Fibroblast of skin of abdomen (primary cell): ENCODE measurements around the gene TRIM5. TPM values are rescaled to one million over a fixed set of nuclear protein-coding genes. Genes with fewer than 3 reads are reported as not detected.
"Not testable (repeated sequence)": the region's sequence is repeated elsewhere in the genome, so short reads cannot be mapped to it uniquely, and the experiment has no call there.

Experiments used
- DNase-seq: peaks from one replicate; pipeline ENCODE4 v3.0.0-alpha.2; 2013
- polyA plus RNA-seq, 2 experiments: library from polyadenylated mRNA; unstranded; fragments of 120-200 nt; gene quantifications; one replicate each; pipeline ENCODE4 v1.2.1, GENCODE V29; 2013; ENCODE audit not compliant: insufficient read length in 2 of 2

The TRIM5 gene, protein sequence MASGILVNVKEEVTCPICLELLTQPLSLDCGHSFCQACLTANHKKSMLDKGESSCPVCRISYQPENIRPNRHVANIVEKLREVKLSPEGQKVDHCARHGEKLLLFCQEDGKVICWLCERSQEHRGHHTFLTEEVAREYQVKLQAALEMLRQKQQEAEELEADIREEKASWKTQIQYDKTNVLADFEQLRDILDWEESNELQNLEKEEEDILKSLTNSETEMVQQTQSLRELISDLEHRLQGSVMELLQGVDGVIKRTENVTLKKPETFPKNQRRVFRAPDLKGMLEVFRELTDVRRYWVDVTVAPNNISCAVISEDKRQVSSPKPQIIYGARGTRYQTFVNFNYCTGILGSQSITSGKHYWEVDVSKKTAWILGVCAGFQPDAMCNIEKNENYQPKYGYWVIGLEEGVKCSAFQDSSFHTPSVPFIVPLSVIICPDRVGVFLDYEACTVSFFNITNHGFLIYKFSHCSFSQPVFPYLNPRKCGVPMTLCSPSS
- 24.7 TPM for polyA plus RNA-seq (2013, experiment 1 of 2; ENCODE audit: insufficient read length)
- polyA plus RNA-seq (2013, experiment 2 of 2; ENCODE audit: insufficient read length): 26.1 TPM

- peak; percentile 97 for DNase-seq
Measured at GRCh38 chr11:5684646-5685362, at the start of gene TRIM5. Gene TRIM5, minus strand, starts transcription at chr11:5685074. Its CDS starts 4,897 bp downstream, at chr11:5680177.

DNA sequence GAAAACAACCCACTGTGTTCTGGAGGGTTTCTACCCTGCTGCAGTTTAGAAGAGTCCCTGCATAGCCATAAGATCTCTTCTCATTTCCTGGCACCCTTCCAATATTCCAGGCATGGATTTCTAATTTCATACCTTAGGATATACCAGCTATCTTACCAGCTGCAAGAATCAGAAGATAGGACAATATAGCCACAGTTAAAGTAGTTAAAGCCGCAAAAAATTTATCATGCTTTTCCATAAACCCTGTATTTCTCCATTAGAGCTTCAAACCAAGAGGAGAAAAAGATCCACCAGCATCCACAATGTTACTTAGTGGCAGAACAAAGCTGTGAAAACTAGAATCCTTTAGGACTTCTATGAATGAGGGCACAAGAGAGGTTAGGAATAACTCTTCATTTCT is 42.8 kb upstream of the TRIM5 start:
- no peak for DNase-seq

DNA sequence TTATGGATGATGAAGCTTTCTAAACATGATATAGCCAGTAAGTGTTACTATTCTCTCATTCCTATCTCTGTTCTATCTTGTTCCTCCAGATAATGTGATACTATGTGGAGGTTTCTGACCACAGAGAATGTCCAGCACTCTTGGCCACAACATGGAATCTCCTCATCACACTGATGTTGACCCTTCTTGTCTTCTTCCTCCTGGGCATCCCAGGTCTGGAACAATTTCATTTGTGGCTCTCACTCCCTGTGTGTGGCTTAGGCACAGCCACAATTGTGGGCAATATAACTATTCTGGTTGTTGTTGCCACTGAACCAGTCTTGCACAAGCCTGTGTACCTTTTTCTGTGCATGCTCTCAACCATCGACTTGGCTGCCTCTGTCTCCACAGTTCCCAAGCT is 41.5 kb upstream of the TRIM5 start:
- no peak for DNase-seq

DNA sequence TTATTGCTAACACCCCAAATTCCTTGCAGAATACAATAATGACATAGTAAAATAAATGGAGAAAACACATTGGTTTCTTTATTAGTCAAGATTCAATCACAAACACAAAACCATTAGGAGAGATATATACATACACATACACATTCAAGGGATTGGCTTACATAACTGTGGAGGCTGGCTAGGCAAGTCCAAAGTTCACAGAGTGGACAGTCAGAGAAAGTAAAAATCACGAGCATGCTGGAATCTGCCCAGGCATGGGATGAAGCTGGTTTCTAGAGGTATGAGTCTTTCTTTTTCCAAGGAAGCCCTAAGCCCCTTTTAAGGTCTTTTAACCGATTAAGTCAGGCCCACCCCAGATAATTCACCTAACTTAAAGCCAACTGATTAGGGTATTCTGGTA is 37.7 kb upstream of the TRIM5 start:
- DNase-seq: no peak

DNA sequence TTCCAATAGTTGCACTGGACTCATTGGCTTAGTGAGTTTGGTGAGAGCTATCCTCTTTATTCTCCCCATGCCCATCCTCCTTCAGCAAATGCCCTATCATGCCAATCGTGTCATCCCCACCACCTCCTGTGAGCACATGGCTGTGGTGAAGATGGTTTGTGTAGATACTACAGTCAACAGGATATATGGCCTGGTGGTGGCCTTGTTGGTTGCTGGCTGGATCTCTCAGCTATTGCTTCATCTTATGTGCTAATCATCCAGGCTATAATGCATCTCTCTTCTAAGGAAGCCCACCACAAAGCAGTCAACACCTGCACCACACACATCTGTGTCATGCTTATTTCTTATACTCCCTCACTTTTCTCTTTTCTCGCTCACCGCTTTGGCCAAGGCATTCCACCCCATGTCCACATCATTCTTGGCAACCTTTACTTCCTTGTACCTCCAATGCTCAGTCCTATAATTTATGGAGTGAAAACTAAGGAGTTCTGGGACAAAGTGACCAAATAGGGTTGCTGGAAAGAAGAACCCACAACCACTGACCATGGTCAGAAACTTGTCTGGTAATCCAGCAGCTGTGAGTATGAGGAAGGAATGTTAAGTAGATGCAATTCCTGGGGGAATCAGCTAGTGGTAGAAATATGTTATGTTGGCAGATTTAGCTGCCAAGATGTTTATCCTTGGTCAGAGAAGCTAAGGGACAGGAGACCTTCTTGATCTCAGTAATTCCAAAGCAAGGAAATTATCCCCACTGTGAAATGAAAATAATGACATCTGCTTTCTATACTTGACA is 35.0 kb upstream of the TRIM5 start:
- no peak for DNase-seq

DNA sequence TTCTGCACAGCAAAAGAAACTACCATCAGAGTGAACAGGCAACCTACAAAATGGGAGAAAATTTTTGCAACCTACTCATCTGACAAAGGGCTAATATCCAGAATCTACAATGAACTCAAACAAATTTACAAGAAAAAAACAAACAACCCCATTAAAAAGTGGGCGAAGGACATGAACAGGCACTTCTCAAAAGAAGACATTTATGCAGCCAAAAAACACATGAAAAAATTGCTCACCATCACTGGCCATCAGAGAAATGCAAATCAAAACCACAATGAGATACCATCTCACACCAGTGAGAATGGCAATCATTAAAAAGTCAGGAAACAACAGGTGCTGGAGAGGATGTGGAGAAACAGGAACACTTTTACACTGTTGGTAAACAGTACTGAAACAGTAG is 31.6 kb upstream of the TRIM5 start:
- DNase-seq: not testable (repeated sequence)

DNA sequence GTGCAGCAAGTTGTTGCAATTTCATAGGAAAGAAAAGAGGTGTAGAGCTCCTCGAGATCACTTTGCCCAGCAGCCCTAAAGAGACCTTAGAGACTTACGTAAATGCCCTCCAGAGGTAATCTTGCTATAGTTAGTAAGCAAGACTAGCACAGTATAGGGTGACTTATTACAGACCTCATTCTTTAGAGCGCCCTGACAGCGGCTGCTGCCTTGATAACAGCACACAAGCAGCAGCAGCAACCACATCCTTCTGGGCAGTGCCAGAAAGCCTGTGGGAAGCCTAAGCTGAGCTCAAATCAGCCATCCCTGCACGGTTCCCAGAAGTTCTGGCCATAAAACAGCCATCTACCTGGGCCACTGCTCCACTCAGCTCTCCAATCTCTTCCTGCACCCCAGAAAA is 28.8 kb upstream of the TRIM5 start:
- no peak for DNase-seq

DNA sequence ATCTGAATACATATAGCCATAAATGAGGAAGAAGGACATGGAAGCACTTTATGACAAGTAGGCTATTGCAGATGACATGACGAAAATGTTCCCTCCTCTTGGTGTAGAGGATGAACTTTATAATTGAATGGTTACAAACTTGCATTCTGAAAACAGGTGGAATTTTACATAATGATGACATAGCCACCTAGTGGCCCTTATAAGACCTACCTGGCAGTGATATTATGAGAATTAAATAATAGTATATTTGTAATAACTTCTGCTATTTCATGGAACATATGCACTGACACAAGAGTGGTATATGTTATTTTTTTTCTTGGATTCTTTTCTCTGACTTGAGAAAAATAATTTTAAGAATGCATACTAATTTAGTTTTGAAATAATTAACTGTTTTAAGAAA is 27.6 kb upstream of the TRIM5 start:
- no peak for DNase-seq

GRCh38 chr11:5705688-5706087 is 20.8 kb upstream of the TRIM5 start:
- peak; percentile 18 for DNase-seq

GRCh38 chr11:5703741-5704536 is 19.1 kb upstream of the TRIM5 start:
- DNase-seq: no peak

DNA sequence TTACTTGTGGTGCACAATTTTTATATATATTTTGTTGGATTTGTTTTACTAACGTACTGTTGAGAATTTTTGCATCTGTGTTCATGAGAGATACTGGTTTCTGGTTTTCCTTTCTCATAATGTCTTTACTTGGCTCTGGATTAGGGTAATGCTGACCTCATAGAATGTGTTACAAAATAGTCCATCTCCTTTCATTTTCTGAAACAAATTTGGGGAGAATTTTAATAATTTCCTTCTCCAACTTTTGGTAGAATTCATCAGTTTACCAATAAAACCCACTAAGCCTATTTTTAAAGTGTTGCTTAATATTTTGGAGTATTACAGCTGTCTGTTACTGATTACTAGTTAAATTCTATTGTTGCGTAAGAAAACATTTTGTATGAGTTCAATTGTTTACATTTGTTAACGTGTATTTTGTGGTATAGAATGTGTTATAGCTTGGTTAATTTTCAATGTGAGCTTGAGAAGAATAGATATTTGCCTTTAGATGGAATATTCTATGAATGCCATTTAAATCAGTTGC is 16.2 kb upstream of the TRIM5 start:
- no peak for DNase-seq

DNA sequence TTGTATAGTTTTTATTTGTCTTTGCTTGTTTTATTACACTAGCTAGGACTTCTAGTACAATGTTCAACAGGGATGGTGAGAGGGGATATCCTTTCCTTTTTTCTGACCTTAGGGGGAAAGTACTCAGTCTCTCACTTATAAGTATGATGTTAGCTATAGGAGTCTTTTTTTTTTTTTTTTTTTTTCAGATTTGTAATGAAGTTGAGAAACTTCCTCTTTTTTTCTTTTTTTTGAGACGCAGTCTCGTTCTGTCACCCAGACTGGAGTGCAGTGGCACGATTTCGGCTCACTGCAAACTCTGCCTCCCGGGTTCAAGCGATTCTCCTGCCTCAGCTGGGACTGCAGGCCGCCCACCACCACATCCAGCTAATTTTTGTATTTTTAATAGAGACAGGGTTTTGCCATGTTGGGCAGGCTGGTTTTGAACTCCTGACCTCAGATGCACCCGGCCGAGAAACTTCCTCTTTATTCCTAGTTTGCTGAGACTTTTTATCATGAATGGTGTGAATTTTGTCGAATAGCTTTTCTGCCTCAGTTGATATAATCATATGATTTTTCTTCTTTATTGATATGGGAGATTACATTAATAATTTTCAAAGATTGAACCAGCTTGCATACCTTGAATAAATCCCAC is 15.7 kb upstream of the TRIM5 start:
- DNase-seq: no peak

DNA sequence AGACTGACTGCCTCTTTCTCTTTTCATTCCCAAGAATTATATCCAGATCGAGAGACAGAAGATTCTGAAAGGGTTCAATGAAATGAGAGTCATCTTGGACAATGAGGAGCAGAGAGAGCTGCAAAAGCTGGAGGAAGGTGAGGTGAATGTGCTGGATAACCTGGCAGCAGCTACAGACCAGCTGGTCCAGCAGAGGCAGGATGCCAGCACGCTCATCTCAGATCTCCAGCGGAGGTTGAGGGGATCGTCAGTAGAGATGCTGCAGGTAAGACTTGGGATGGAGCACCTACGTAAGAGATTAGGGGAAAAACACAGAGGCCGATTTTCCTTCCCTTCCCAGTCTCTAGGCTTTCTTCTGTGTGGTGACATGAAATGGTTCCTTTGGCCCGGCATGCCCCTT is 13.4 kb upstream of the TRIM5 start:
- DNase-seq: no peak

DNA sequence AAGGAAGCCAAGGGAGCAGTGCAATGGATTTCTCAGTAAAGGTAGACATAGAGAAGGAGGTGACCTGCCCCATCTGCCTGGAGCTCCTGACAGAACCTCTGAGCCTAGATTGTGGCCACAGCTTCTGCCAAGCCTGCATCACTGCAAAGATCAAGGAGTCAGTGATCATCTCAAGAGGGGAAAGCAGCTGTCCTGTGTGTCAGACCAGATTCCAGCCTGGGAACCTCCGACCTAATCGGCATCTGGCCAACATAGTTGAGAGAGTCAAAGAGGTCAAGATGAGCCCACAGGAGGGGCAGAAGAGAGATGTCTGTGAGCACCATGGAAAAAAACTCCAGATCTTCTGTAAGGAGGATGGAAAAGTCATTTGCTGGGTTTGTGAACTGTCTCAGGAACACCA is 11.3 kb upstream of the TRIM5 start:
- no peak for DNase-seq

- DNase-seq: no peak
Measured at GRCh38 chr11:5695580-5695979, 10.7 kb upstream of the TRIM5 start.

DNA sequence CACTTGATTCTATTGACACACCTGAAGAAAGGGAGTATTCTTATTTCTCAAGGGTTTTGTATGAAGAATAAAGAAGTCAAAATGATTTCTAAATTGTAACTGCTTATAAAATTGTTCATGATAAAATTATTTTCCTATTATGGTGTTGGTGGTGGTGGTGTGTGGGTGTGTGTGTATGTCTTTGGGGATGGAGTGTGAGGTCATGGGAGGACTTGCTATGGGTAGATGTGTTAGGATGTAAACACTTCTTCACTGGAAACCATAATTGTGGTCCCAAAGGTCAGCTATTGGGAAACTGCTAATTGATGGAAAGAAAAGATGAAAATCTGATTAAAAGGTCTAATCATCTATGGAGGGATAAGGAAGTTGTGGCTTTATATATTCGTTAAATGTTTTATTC is 9.8 kb upstream of the TRIM5 start:
- no peak for DNase-seq

- no peak for DNase-seq
Measured at GRCh38 chr11:5691964-5692361, 7.1 kb upstream of the TRIM5 start.

GRCh38 chr11:5691238-5691963 is 6.5 kb upstream of the TRIM5 start:
- not testable (repeated sequence) for DNase-seq

GRCh38 chr11:5690736-5691135 is 5.9 kb upstream of the TRIM5 start:
- peak; percentile 4 for DNase-seq

GRCh38 chr11:5690216-5690615 is 5.3 kb upstream of the TRIM5 start:
- no peak for DNase-seq

GRCh38 chr11:5689551-5689983 is 4.7 kb upstream of the TRIM5 start, which contains the start of gene TRIM22:
Gene TRIM22, plus strand, starts transcription at chr11:5689790. Its CDS starts 6,443 bp downstream, at chr11:5696233.
- DNase-seq: peak; percentile 70
